Measurements from ENCODE around the gene CDK18. TPM values are rescaled to one million over a fixed set of nuclear protein-coding genes. Genes with fewer than 3 reads are reported as not detected.

The CDK18 gene
- total and polyA plus RNA-seq, 2 of the 8 experiments (the other 6 are each of a cell fraction or from before 2014, with no cell fraction given): 31.2 to 44.0 TPM

- TF ChIP-seq CHD7 (IDR thresholded peaks at IDR 0.05; ENCODE audit: insufficient replicate concordance, low read length) (no peak), TAF7 (optimal IDR thresholded peaks at IDR 0.05; ENCODE audit: borderline replicate concordance, low read depth, low read length) (no peak), TBP (IDR thresholded peaks at IDR 0.05; ENCODE audit: low read depth, low read length) (no peak), ASH2L (IDR thresholded peaks at IDR 0.05; ENCODE audit: low read length) (no peak), SUZ12 (IDR thresholded peaks at IDR 0.05; ENCODE audit: low read length) (no peak), TAF1 (IDR thresholded peaks at IDR 0.05; ENCODE audit: low read depth, low read length) (no peak), RAD21 (IDR thresholded peaks at IDR 0.05 in 1 of 2, conservative IDR thresholded peaks at IDR 0.05 in 1 of 2; ENCODE audit: low read depth in 2 of 2, low read length in 2 of 2) (no peak), KDM5A (IDR thresholded peaks at IDR 0.05; ENCODE audit: low read length) (no peak), SRF (IDR thresholded peaks at IDR 0.05; ENCODE audit: low read depth, low read length) (no peak), POLR2AphosphoS5 (IDR thresholded peaks at IDR 0.05; ENCODE audit: low read depth, low read length) (no peak), EZH2 (IDR thresholded peaks at IDR 0.05; ENCODE audit: low read depth, low read length, severe bottlenecking) (no peak), CHD1 (IDR thresholded peaks at IDR 0.05; ENCODE audit: low read depth, low read length) (no peak)
Measured at GRCh38 chr1:205481218-205481617, 23.3 kb upstream of the CDK18 start (continued).
